Breast epithelium (tissue), 3 donors: ENCODE data around the gene YES1.

ENCODE experiments used
- CTCF ChIP-seq, 3 donors: fragments of 450-650 bp; IDR thresholded peaks; one replicate each; pipeline ENCODE4 v1.5.1; 2016 to 2017; ENCODE audit warnings: antibody characterized with exemption in 3 of 3, mild to moderate bottlenecking in 3 of 3, moderate library complexity in 3 of 3
- POLR2A ChIP-seq: fragments of 450-650 bp; IDR thresholded peaks from one replicate; pipeline ENCODE4 v1.6.1; 2016; ENCODE audit warnings: antibody characterized with exemption, mild to moderate bottlenecking, moderate library complexity
- POLR2AphosphoS5 ChIP-seq, 3 donors: sonication (generic); formaldehyde crosslinking; IDR thresholded peaks; one replicate each; pipeline ENCODE4 v1.6.1; 2017; ENCODE audit warnings: antibody characterized with exemption in 3 of 3

GRCh38 chr18:732371-732770, 79.7 kb downstream of the YES1 start:
- no peak for TF ChIP-seq POLR2A
- no peak for TF ChIP-seq CTCF (IDR thresholded peaks at IDR 0.05)
- TF ChIP-seq POLR2AphosphoS5 (IDR thresholded peaks at IDR 0.05), result no peak
